Upper lobe of left lung (tissue), 4 donors: Measurements from ENCODE around the gene DGCR2.

Experiments used
- POLR2AphosphoS5 ChIP-seq, 2 donors: sonication (generic); formaldehyde crosslinking; IDR thresholded peaks; one replicate each; pipeline ENCODE4 v1.5.1; 2017; ENCODE audit warnings: antibody characterized with exemption in 2 of 2
- TF ChIP-seq, protein P1 (sequence below), 6 experiments: fragments of 450-650 bp in 4 of 6; fragments of 200-600 bp in 2 of 6; sonication (generic) in 2 of 6; IDR thresholded peaks; one replicate each; pipeline ENCODE4 v1.5.1; 2016 to 2019; ENCODE audit warnings: antibody characterized with exemption in 6 of 6

- TF ChIP-seq, protein P1, sequence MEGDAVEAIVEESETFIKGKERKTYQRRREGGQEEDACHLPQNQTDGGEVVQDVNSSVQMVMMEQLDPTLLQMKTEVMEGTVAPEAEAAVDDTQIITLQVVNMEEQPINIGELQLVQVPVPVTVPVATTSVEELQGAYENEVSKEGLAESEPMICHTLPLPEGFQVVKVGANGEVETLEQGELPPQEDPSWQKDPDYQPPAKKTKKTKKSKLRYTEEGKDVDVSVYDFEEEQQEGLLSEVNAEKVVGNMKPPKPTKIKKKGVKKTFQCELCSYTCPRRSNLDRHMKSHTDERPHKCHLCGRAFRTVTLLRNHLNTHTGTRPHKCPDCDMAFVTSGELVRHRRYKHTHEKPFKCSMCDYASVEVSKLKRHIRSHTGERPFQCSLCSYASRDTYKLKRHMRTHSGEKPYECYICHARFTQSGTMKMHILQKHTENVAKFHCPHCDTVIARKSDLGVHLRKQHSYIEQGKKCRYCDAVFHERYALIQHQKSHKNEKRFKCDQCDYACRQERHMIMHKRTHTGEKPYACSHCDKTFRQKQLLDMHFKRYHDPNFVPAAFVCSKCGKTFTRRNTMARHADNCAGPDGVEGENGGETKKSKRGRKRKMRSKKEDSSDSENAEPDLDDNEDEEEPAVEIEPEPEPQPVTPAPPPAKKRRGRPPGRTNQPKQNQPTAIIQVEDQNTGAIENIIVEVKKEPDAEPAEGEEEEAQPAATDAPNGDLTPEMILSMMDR (IDR thresholded peaks at IDR 0.05) = no peak
- no peak for TF ChIP-seq POLR2AphosphoS5 (IDR thresholded peaks at IDR 0.05)
Measured at GRCh38 chr22:19139001-19139356, 16.8 kb upstream of the DGCR2 start.
